Duodenal mucosa (tissue), 2 donors: ENCODE measurements around the gene LRRC55.

Experiments
- H3K27ac ChIP-seq: one replicate; pipeline ENCODE4 v1.7.0; 2013; ENCODE audit warnings: low read depth, low read length
- H3K27me3 ChIP-seq, 2 donors: one replicate each; pipeline ENCODE4 v1.7.0; 2013; ENCODE audit warnings: low read length in 2 of 2, control low read depth in 1 of 2; ENCODE audit not compliant: insufficient read depth in 2 of 2, control insufficient read depth in 1 of 2
- H3K36me3 ChIP-seq, 2 donors: one replicate each; pipeline ENCODE4 v1.7.0; 2013; ENCODE audit warnings: low read length in 2 of 2, control low read depth in 1 of 2; ENCODE audit not compliant: insufficient read depth in 2 of 2, control insufficient read depth in 1 of 2
- H3K4me1 ChIP-seq, 2 donors: one replicate each; pipeline ENCODE4 v1.7.0; 2013; ENCODE audit warnings: low read length in 2 of 2, control low read depth in 1 of 2; ENCODE audit not compliant: insufficient read depth in 2 of 2, control insufficient read depth in 1 of 2
- H3K4me3 ChIP-seq, 2 donors: one replicate each; pipeline ENCODE4 v1.7.0; 2013; ENCODE audit warnings: low read length in 2 of 2, low read depth in 1 of 2
- H3K9ac ChIP-seq, 2 donors: one replicate each; pipeline ENCODE4 v1.7.0; 2013; ENCODE audit warnings: low read length in 2 of 2, low read depth in 1 of 2
- H3K9me3 ChIP-seq, 2 donors: one replicate each; pipeline ENCODE4 v1.7.0; 2013; ENCODE audit warnings: low read length in 2 of 2, control low read depth in 1 of 2; ENCODE audit not compliant: control insufficient read depth in 1 of 2

LRRC55 gene, protein sequence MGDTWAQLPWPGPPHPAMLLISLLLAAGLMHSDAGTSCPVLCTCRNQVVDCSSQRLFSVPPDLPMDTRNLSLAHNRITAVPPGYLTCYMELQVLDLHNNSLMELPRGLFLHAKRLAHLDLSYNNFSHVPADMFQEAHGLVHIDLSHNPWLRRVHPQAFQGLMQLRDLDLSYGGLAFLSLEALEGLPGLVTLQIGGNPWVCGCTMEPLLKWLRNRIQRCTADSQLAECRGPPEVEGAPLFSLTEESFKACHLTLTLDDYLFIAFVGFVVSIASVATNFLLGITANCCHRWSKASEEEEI

DNA sequence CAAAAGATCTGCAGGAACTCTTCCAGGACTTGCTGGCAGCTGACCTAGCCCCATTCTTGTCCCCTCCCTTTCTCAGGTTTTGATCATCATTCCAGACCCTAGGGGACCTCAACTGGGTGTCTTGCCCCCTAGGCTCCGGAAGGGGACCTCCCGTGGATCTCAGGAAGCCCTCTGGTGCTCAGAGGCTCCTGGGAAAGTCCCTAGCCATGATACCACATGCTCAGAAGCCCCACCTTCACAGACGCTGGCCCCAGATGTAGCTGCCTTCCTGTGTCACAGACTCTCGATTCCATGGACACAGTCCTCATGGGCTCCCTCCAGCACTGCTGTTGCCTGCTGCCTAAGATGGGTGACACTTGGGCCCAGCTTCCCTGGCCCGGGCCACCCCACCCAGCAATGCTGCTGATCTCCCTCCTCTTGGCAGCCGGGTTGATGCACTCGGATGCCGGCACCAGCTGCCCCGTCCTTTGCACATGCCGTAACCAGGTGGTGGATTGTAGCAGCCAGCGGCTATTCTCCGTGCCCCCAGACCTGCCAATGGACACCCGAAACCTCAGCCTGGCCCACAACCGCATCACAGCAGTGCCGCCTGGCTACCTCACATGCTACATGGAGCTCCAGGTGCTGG, at the start of gene LRRC55:
Gene LRRC55, plus strand, starts transcription at position 276 of the 628 bp plus-strand sequence. Its CDS starts 70 bp downstream, at position 346.
- no peak within 1 kb of the TSS for H3K27ac ChIP-seq
- no peak within 1 kb of the TSS for H3K9ac ChIP-seq
- no peaks in the 10 kb centered on the region for H3K36me3 ChIP-seq
- H3K4me3 ChIP-seq: no peak within 1 kb of the TSS
- peaks cover 4 to 5% of the 10 kb centered on the region in 2 donors for H3K27me3 ChIP-seq
- no peaks in the 10 kb centered on the region for H3K9me3 ChIP-seq
- no peaks in the 10 kb centered on the region for H3K4me1 ChIP-seq

DNA sequence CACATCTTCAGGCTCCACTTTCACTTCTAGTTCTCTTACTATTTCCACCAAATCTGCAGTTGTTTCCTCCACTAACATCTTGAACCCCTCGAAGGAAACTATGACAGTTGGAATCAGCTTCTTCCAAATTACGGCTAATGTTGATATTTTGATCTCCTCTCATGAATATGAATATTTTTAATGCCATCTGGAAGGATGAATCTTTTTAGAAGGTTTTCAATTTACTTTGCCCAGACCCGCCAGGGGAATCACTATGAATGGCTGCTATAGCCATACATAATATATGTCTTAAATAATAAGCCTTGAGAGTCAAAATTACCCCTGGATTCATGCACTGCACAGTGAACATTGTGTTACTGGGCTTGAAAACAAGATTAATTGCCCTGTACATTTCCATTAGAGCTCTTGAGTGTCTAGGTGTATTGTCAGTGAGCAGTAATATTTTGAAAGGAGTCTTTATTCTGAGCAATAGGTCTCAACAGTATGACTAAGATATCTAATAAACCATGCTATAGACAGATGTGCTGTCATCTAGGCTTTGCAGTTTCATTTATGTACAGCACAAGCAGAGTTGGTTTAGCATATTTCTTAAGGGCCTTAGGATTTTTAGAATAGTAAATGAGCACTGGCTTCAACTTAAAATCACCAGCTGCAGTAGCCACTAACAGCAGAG, 48.3 kb upstream of the LRRC55 start:
- Histone ChIP-seq H3K4me3 (no peak overlapping the region), H3K36me3 (no peaks in the 10 kb centered on the region), H3K4me1 (no peaks in the 10 kb centered on the region), H3K9ac (no peak overlapping the region), H3K27ac (no peak overlapping the region), H3K9me3 (no peaks in the 10 kb centered on the region), H3K27me3 (no peaks in the 10 kb centered on the region)

DNA sequence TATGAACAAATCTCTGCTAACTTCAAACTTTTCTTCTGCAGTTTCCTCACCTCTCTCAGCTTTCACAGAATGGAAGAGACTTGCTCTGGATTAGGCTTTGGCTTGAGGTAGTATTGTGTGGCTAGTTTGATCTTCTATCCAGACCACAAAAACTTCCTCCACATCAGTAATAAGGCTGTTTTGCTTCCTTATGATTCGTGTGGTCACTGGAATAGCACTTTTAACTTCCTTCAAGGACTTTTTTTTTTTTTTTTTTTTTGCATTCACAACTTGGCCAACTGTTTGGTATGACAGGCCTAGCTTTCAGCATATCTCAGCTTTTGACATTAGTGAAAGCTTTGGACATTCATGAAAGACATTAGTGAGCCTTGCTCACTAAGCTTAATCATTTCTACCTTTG, 47.5 kb upstream of the LRRC55 start:
- no peaks in the 10 kb centered on the region for H3K36me3 ChIP-seq
- no peaks in the 10 kb centered on the region for H3K9me3 ChIP-seq
- H3K27ac ChIP-seq: no peak overlapping the region

DNA sequence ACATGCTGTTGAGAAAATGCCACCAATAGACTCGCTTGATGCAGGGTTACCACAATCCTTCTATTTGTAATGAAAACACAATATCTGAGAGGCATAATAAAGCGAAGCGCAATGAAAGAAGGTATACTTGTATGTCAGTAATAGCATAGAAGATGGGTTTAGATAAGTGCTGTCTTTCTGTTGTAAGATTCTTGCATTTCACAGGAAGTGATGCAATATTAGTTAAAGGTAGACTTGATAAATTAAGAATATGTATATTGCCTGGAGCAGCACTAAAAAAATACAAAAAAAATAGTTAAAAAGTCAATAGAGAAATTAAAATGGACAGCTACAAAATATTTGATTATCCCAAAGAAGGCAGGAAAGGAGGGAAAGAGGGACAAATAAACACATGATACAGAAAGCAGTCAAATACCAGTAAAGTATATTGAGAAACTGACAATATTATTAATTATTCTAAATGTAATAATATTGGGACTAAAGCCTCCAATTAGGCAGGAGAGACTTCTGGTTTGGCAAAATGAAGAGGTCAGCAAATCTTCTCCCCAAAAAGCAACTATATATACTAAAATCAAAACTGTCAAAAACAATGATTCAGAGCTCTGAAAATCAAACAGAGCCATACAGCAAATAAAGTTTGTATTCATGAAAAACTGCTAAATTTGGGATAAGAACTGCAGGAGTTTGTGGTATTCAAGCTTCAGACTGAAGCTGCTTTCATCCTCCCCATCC, 46.6 kb upstream of the LRRC55 start:
- Histone ChIP-seq H3K36me3 (no peaks in the 10 kb centered on the region), H3K9me3 (no peaks in the 10 kb centered on the region), H3K9ac (no peak overlapping the region), H3K4me1 (no peaks in the 10 kb centered on the region), H3K27me3 (no peaks in the 10 kb centered on the region), H3K27ac (no peak overlapping the region), H3K4me3 (no peak overlapping the region)

More for the DNA sequence above, 47.5 kb upstream of the LRRC55 start:
- H3K4me3 ChIP-seq: no peak overlapping the region
- H3K27me3 ChIP-seq: no peaks in the 10 kb centered on the region
- H3K4me1 ChIP-seq: no peaks in the 10 kb centered on the region
- H3K9ac ChIP-seq: no peak overlapping the region

DNA sequence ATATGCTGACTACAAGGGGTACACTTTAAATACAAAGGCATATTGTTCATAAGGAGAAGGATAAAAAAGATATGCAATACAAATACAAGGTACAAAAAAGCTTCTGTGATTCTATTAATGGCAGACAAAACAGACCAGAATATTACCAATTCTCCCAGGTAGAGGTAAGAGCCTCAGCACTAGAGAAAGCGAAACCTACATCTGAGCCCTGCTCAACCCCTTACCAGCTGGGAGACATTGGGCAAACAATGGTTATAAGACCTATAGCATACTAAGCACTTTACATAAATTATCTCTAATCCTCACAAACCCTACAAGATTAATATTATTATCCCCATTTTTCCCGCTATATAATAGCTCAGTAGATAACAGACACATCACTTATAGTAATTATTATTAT, 41.2 kb upstream of the LRRC55 start:
- H3K27me3 ChIP-seq: peaks cover 0 to 1% of the 10 kb centered on the region in 2 donors
- no peak overlapping the region for H3K27ac ChIP-seq
- H3K9me3 ChIP-seq: no peaks in the 10 kb centered on the region
- no peaks in the 10 kb centered on the region for H3K36me3 ChIP-seq
- no peak overlapping the region for H3K9ac ChIP-seq
- H3K4me1 ChIP-seq: no peaks in the 10 kb centered on the region
- no peak overlapping the region for H3K4me3 ChIP-seq

DNA sequence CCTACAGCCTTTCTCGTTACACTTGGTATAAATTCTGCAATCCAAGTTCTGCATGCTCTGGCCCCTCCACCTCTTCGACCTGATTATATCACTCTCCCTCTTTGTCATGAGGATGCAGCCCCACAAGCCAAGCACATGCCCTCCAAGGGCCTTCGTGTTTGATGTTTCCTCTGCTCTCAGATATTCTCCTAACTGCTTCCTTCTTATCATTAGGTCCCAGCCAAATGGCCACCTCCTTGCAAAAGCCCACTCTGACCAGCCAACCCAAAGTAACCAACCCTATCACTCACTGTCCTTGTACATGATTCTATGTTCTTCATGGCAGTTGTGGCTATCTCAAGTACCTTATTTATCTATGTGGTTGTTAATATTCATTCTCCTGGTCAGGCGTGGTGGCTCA, 38.3 kb upstream of the LRRC55 start:
- H3K27ac ChIP-seq: no peak overlapping the region
- H3K4me3 ChIP-seq: no peak overlapping the region
- no peak overlapping the region for H3K9ac ChIP-seq
- H3K4me1 ChIP-seq: no peaks in the 10 kb centered on the region
- no peaks in the 10 kb centered on the region for H3K36me3 ChIP-seq
- H3K9me3 ChIP-seq: no peaks in the 10 kb centered on the region
- H3K27me3 ChIP-seq: peaks cover 0 to 3% of the 10 kb centered on the region in 2 donors

DNA sequence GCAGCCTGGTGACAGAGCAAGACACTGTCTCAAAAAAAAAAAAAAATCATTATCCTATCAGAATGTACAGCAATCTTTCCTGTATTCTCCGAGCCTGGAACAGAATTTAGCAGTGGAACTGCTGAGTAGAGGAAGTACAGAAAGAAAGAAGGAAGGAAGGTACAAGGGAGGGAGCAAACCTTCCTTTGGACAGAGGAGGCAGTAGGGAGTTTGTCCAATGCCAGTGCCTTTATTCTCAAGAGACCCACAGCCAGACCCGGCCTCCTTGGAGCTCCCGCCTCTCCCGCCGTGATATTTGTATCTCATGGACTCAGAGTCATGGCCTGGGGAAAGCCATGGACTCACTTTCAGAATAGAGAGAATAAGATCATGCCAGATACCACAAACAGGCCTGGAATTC, 37.7 kb upstream of the LRRC55 start:
- Histone ChIP-seq H3K9me3 (no peaks in the 10 kb centered on the region), H3K36me3 (no peaks in the 10 kb centered on the region), H3K4me1 (no peaks in the 10 kb centered on the region), H3K4me3 (no peak overlapping the region), H3K27ac (no peak overlapping the region), H3K9ac (no peak overlapping the region), H3K27me3 (peaks cover 0 to 3% of the 10 kb centered on the region in 2 donors)

DNA sequence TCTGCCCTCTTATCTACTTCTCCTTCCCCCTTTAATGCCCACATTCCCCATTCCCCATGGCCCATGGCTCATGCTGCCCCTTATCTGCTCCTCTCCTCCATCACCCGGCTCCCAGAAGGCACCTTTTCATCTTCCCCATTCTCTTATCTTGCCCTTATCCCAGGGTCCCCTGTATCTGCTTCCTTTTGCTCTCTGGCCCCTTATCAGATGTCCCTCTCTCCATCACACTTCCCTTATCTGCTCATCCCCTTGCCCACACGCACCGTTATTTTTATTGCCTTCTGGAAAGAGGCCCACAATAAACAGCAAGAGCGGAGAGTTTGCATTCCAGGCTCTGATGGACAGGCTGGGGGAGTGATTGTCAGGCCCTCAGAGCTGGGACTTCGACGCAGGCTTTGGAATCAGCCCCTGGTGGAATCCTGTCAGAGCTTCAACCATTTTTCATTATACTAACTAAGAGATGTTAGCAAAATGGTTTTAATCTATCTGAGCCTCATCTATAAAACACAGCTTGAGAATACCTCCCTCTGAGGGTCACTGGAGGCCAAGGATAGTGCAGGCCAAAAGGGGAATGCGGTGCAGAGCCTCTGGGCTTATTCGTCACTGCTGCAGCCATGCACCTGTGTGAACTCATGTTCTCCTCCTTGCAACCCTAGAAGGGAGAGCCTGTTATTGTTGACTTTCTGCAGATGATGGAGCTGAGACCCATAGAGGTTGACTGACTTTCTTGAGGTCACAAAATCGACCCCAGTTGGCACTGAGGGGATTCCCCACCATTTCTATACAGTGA, 37.0 kb upstream of the LRRC55 start:
- peaks cover 0 to 3% of the 10 kb centered on the region in 2 donors for H3K27me3 ChIP-seq
- no peak overlapping the region for H3K9ac ChIP-seq
- no peaks in the 10 kb centered on the region for H3K36me3 ChIP-seq
- no peaks in the 10 kb centered on the region for H3K4me1 ChIP-seq
- no peak overlapping the region for H3K27ac ChIP-seq
- no peaks in the 10 kb centered on the region for H3K9me3 ChIP-seq
- no peak overlapping the region for H3K4me3 ChIP-seq

DNA sequence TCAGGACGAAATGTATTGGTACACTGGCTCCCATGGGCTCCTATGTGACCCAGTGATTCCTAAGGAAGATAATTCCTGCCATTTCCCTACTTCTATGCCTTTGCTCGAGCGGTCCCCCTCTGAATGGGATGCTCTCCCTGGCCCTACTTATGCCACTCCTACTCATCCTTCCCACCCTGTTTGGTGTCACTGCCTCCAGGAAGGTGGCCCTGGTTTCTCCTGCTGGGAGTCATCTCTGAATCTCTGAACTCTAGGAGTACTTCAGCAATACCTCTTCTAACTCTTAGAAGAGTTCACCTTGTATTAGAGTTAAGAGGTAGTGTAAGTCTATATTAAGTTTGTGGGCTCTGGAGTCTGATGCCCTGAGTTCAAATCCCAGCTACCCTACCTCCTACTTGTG, 35.5 kb upstream of the LRRC55 start:
- Histone ChIP-seq H3K9me3 (no peaks in the 10 kb centered on the region), H3K4me1 (peaks cover 0 to 3% of the 10 kb centered on the region in 2 donors), H3K4me3 (no peak overlapping the region), H3K27ac (no peak overlapping the region), H3K27me3 (peaks cover 0 to 3% of the 10 kb centered on the region in 2 donors), H3K9ac (no peak overlapping the region), H3K36me3 (no peaks in the 10 kb centered on the region)
